Endothelial cell (in vitro differentiated cells): ENCODE measurements around the gene HERPUD2. TPM values are rescaled to one million over a fixed set of nuclear protein-coding genes. Genes with fewer than 3 reads are reported as not detected.
A peak's percentile ranks its signal among the peaks of the same experiment; 100 is the strongest.

ENCODE experiments used
- DNase-seq: peaks from one replicate; pipeline ENCODE4 v3.0.0; 2021; ENCODE audit warnings: low spot score
- H3K27ac Mint-ChIP-seq: one replicate; pipeline ENCODE4 v1.8.0; 2021; ENCODE audit warnings: mixed read lengths, inconsistent platforms; ENCODE audit not compliant: unreplicated experiment
- H3K27me3 Mint-ChIP-seq: one replicate; pipeline ENCODE4 v1.8.0; 2021; ENCODE audit warnings: mild to moderate bottlenecking, moderate library complexity, mixed read lengths, inconsistent platforms; ENCODE audit not compliant: unreplicated experiment
- H3K36me3 Mint-ChIP-seq: one replicate; pipeline ENCODE4 v1.8.0; 2021; ENCODE audit warnings: mild to moderate bottlenecking, low read depth, mixed read lengths, inconsistent platforms; ENCODE audit not compliant: unreplicated experiment
- H3K4me1 Mint-ChIP-seq: one replicate; pipeline ENCODE4 v1.8.0; 2021; ENCODE audit warnings: mild to moderate bottlenecking, mixed read lengths, inconsistent platforms; ENCODE audit not compliant: unreplicated experiment
- H3K4me3 Mint-ChIP-seq: one replicate; pipeline ENCODE4 v1.8.0; 2021; ENCODE audit warnings: mild to moderate bottlenecking, mixed read lengths, inconsistent platforms; ENCODE audit not compliant: unreplicated experiment
- H3K9me3 Mint-ChIP-seq: one replicate; pipeline ENCODE4 v1.8.0; 2021; ENCODE audit warnings: mixed read lengths, inconsistent platforms; ENCODE audit not compliant: unreplicated experiment
- CTCF ChIP-seq: fragments of 200-600 bp; sonication (generic); IDR thresholded peaks from one replicate; pipeline ENCODE4 v1.5.0; 2021; ENCODE audit warnings: antibody characterized with exemption; ENCODE audit not compliant: unreplicated experiment
- total RNA-seq: library from RNA; stranded (reverse); fragmentation: NEBNext Ultra II Directional; extraction: Animal tissue kit (Norgen Biotek cat#: 25700); gene quantifications from one replicate; pipeline ENCODE4 v1.2.1, GENCODE V29; 2021; ENCODE audit not compliant: unreplicated experiment

Gene HERPUD2
- total RNA-seq, 1 donor from 2014 or later, result 41.0 TPM

DNA sequence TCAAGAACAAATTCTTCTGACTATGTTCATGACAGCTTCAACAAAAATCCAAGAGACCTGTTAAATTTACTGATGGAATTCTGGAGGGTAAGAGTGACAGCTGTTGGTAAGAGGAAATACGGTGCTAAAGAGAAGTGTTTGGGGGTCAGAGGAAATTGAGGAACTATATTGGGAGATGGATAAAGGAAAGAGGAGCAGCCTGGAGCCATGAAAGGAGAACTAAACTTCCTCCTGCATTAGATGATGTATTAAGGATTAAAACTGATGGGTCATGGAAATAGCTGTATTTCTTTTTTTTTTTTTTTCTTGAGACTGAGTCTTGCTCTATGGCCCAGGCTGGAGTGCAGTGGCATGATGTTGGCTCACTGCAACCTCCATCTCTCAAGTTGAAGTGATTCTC is 95.3 kb downstream of the HERPUD2 start:
- H3K27ac Mint-ChIP-seq, result no peak overlapping the region
- H3K4me3 Mint-ChIP-seq, result no peak overlapping the region
- peaks cover 7% of the 10 kb centered on the region for H3K36me3 Mint-ChIP-seq
- H3K4me1 Mint-ChIP-seq, result peaks cover 7% of the 10 kb centered on the region
- no peaks in the 10 kb centered on the region for H3K27me3 Mint-ChIP-seq
- H3K9me3 Mint-ChIP-seq, result no peaks in the 10 kb centered on the region
- DNase-seq, result no peak
- no peak for TF ChIP-seq CTCF

GRCh38 chr7:35599061-35599460 is 95.9 kb downstream of the HERPUD2 start:
- DNase-seq, result no peak
- peaks cover 7% of the 10 kb centered on the region for H3K36me3 Mint-ChIP-seq
- no peaks in the 10 kb centered on the region for H3K9me3 Mint-ChIP-seq
- no peak for TF ChIP-seq CTCF
- no peak overlapping the region for H3K27ac Mint-ChIP-seq
- H3K27me3 Mint-ChIP-seq, result no peaks in the 10 kb centered on the region
- no peak overlapping the region for H3K4me3 Mint-ChIP-seq
- H3K4me1 Mint-ChIP-seq, result peaks cover 7% of the 10 kb centered on the region

- Mint-ChIP-seq H3K27ac (peak overlapping the region; percentile 49), H3K4me3 (no peak overlapping the region), H3K36me3 (no peaks in the 10 kb centered on the region), H3K9me3 (no peaks in the 10 kb centered on the region), H3K27me3 (no peaks in the 10 kb centered on the region), H3K4me1 (peaks cover 7% of the 10 kb centered on the region)
- TF ChIP-seq CTCF, result no peak
- DNase-seq, result no peak
Measured at GRCh38 chr7:35596061-35596460, 98.9 kb downstream of the HERPUD2 start.

DNA sequence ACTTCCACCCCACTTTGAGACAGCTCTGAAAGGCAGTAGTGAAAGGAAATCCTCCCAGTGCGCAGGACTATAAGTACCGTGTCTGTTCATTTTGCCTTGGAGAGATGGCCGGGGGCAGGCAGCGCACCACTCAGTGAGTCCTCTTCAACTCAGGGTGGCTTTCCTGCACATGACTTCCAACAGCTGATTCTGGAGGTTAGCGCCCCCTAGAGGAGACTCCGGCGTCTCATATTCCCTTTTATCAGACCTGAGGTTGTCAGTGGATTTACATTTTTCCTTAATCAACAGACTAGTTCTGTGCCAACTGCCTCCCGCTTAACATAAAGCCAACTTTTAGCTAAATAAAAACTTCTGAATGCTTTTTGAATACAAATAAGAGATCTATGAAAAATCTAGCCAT is 101.0 kb downstream of the HERPUD2 start:
- H3K9me3 Mint-ChIP-seq, result no peaks in the 10 kb centered on the region
- no peaks in the 10 kb centered on the region for H3K36me3 Mint-ChIP-seq
- H3K27me3 Mint-ChIP-seq, result no peaks in the 10 kb centered on the region
- no peak overlapping the region for H3K4me3 Mint-ChIP-seq
- DNase-seq, result peak; percentile 47
- no peak overlapping the region for H3K27ac Mint-ChIP-seq
- H3K4me1 Mint-ChIP-seq, result peaks cover 5% of the 10 kb centered on the region
- TF ChIP-seq CTCF, result peak; percentile 69

DNA sequence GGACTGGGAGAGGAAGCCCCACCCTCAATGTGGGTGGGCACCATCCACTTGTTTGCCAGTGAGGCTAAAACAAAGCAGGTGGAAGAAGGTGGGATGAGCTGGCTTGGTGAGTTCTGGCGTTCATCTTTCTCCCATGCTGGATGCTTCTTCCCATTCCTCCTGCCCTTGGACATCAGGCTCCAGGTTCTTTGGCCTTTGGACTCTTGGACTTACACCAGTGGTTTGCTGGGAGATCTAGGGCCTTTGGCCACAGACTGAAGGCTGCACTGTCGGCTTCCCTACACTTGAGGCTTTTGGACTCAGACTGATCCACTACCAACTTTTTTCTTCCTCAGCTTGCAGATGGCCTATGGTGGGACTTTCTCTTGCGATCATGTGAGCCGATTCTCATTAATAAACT is 106.3 kb downstream of the HERPUD2 start:
- no peak for TF ChIP-seq CTCF
- Mint-ChIP-seq H3K27me3 (no peaks in the 10 kb centered on the region), H3K27ac (no peak overlapping the region), H3K4me3 (no peak overlapping the region), H3K4me1 (no peaks in the 10 kb centered on the region), H3K36me3 (no peaks in the 10 kb centered on the region), H3K9me3 (no peaks in the 10 kb centered on the region)
- DNase-seq, result no peak
